GM18520 (cell line): ENCODE results near the gene AKAP8L.
"Not testable (repeated sequence)": the region's sequence is repeated elsewhere in the genome, so short reads cannot be mapped to it uniquely, and the experiment has no call there.

ENCODE experiments used
- ATAC-seq: cut with Tn5 transposase; IDR thresholded peaks from one replicate; pipeline ENCODE4 v1.9.1; 2021; ENCODE audit not compliant: unreplicated experiment

AKAP8L gene

GRCh38 chr19:15419413-15420025 is 731 bp upstream of the AKAP8L start:
- ATAC-seq = no peak

GRCh38 chr19:15418231-15418578 is 583 bp downstream of the AKAP8L start:
- no peak for ATAC-seq

GRCh38 chr19:15417699-15418098 is 1.1 kb downstream of the AKAP8L start:
- no peak for ATAC-seq

- no peak for ATAC-seq
Measured at GRCh38 chr19:15412832-15413231, 6.0 kb downstream of the AKAP8L start.

- not testable (repeated sequence) for ATAC-seq
Measured at GRCh38 chr19:15411351-15411750, 7.4 kb downstream of the AKAP8L start.

- no peak for ATAC-seq
Measured at GRCh38 chr19:15404780-15405211, 14.0 kb downstream of the AKAP8L start.

GRCh38 chr19:15404097-15404779 is 14.6 kb downstream of the AKAP8L start:
- ATAC-seq = no peak

GRCh38 chr19:15403151-15403531 is 15.6 kb downstream of the AKAP8L start:
- no peak for ATAC-seq

GRCh38 chr19:15402411-15403150 is 16.2 kb downstream of the AKAP8L start:
- no peak for ATAC-seq

- ATAC-seq = no peak
Measured at GRCh38 chr19:15401397-15401710, 17.4 kb downstream of the AKAP8L start.

- ATAC-seq = no peak
Measured at GRCh38 chr19:15400521-15401396, 18.0 kb downstream of the AKAP8L start.

GRCh38 chr19:15399635-15400034 is 19.2 kb downstream of the AKAP8L start:
- ATAC-seq = no peak

- no peak for ATAC-seq
Measured at GRCh38 chr19:15399234-15399515, 19.6 kb downstream of the AKAP8L start.

GRCh38 chr19:15398501-15399233 is 20.1 kb downstream of the AKAP8L start:
- no peak for ATAC-seq

- ATAC-seq = no peak
Measured at GRCh38 chr19:15397782-15398181, 21.0 kb downstream of the AKAP8L start.

GRCh38 chr19:15397236-15397635 is 21.6 kb downstream of the AKAP8L start:
- ATAC-seq = no peak

GRCh38 chr19:15396436-15396835 is 22.4 kb downstream of the AKAP8L start:
- ATAC-seq = no peak

- ATAC-seq = not testable (repeated sequence)
Measured at GRCh38 chr19:15395251-15395650, 23.5 kb downstream of the AKAP8L start.

- no peak for ATAC-seq
Measured at GRCh38 chr19:15394426-15394825, 24.4 kb downstream of the AKAP8L start.

GRCh38 chr19:15393963-15394362 is 24.8 kb downstream of the AKAP8L start:
- no peak for ATAC-seq

GRCh38 chr19:15390814-15391213 is 28.0 kb downstream of the AKAP8L start:
- ATAC-seq = no peak
